ENCODE data around the gene EXT2. TPM values are rescaled to one million over a fixed set of nuclear protein-coding genes. Genes with fewer than 3 reads are reported as not detected.
A peak's percentile ranks its signal among the peaks of the same experiment; 100 is the strongest.

EXT2 gene
- total RNA-seq, 1 donor from 2014 or later: 79.2 TPM

DNA sequence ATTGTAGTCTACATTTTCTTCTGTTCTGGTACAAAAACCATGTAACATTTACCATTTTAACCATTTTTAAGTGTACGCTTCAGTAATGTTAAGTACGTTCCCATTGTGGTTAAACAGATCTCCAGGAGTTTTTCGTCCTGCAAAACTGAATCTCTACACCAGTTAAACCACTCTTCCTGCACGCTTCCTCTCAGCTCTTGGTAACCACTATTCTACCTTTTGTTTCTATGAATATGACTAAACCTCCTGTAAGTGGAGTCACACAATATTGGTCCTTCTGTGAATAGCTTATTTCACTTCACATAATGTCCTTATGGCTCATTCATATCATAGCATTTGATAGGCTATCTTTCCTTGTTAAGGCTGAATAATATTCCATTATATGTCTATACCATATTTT, 7.1 kb upstream of the EXT2 start:
- DNase-seq: no peak

DNA sequence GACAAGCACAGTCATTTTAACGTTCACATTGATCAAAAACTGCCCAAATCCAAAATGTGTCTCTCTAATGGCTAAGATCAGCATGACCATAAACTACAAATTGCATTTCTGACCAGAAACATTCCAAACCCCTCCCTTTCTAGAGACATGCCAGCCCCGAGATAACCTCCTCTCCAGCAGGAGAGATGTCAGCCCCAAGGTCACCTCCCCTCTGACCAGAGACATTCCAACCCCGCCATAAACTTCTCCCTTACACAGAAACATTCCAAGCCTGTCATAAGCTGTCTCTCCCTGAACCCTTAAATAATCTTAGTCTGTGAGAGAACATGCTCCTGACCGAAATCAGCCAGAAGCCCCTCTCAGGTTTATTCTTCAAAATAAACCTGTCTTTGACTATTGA, 6.6 kb upstream of the EXT2 start:
- DNase-seq: no peak

DNA sequence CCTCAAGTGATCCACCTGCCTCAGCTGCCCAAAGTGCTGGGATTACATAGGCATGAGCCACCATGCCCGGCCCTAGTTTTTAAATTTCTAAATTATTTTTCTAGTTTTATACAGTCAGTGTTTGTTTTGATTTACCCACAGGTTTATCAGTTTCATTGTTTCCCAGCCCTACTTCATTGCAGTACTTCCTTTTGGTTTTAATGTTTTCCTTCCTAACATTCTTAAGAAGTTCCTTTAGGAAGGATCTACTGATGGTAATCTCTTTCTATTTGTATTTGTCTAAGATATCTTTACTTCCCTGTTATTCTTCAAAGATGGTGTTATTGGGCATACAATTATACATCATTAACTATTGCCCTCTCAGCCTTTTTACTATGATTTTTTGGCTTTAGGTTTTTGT, 4.9 kb upstream of the EXT2 start:
- DNase-seq: no peak

DNA sequence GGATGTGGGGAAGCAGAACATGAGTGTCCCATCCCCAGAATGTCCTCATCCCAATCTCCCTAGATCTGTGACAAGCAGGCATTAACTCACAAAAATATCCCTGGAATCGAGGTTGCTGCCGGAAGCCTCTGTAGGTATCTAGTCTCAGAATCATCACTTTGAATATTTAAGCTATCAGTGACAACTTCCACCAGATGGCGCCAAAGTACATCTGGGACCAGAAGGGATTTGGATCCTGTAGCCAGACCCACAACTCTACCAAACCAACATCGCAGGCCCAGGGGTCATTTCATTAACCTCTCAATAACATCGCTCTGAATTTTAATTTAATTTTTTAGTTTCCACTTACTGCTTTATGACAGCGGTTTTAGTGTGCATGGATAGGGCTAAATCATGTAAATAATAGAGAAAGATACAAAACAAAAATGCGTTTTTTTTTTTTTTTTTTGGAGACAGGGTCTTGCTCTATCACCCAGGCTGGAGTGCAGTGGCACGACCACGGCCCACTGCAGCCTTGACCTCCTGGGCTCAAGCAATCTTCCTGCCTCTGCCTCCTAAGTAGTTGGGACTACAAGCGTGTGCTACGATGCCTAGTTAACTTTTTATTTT, 1.1 kb upstream of the EXT2 start:
- DNase-seq: peak; percentile 65

DNA sequence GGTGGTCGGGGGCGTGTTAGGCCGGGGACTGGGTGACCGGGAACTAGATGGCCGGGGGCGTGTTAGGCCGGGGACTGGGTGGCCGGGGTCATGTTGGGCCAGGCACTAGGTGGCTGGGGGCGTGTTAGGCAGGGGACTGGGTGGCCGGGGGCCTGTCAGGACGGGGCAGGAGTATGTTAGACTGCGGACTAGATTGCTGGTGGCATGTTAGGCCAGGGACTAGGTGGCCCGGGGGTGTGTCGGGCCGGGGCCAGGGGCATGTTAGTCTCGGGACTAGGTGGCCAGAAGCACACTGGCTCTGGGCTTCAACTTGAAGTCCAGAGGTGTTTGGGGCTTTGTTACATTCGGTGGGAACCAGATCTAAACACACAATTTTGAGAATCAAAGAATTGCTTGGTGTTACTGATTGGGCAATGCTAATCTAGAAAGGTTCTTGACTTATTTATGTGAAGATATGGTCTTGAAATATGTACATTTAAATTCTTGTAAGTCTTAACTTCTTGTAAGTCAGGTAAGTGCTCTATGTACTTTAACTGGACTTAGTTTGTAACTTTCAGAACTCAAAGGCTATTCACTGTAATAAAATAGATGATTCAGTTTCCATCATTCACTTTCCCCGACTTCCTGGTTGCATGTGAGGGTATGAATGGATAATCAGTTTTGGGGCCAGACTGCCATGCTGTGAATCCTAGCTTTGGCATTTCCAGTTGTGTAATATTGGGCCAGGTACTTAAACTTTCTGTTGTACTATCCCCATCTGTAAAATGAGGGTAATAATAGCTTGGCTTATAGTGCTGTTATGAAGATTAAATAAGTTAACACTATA, 1.1 kb downstream of the EXT2 start:
- DNase-seq: no peak

DNA sequence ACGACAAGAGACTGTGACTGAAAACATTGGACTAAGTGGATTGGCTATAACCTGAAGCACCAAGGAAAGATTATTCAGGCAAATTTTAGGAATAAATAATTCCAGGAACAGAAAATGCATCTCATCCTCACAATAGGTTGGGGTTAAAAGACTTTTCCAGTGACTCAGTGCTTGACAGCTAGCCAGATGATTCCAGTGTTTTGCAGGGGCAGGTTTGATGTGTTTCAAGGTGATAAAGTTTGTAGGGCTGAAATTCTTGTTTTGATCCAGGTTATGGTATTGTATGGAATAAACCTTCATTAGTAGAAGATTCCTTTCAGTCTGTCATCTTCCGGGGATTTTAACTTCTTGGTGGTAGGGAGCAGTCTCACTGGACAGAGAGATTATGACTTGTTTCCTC, 2.3 kb downstream of the EXT2 start:
- DNase-seq: no peak

DNA sequence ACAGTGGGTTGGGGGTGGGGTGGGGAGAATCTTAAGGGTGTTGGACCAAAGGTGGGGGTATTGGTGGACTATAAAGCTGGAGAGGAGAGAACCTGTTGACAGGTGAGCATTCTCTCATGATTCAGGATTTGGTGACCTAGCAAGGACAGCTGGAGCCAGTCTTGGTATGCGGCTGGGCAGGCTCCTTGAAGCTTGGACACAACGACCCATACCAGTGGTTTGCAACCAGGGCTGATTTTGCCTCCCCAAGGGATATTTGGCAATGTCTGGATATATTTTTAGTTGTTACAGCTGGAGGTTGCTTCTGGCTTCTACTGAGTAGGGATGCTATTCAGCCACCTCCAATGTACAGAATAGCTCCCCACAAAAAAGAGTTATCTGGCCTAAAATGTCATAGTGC, 5.6 kb downstream of the EXT2 start:
- no peak for DNase-seq

DNA sequence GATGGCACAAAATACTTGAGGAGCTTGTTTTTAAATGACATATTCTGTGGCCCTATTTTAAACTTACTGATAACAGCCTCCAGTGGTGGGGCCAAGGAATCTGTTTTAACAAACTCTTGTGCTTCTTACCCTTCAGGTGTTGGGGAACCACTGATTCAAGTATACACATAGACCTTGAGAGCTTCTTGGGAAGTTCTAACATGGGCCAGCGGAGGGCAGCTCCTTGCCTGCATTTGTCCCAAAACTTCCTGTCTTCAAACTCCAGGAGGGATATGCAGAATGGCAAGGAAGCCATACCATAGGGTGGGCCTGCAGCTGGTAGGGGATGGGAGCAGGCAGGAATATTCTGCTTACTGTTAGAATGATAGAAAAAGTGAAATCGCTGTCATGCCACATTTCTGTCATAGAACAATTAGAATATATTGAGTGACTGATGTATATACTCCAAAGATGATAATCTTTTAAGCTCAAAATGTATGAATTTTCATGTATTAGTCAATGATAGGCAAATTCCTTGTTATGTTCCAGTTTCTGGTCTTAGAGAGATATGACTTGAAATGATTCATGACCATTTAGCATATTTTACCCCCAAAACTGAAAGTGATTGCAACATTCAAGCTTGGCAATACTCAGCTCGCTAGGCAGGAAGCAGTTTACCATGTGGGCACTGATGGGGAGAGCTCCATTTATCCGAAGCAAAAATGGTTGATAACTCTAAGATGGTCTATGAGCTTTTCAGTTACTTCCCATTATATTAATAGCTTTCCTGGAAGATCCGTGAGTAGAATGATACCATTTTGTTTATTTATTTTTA, 9.2 kb downstream of the EXT2 start:
- no peak for DNase-seq

DNA sequence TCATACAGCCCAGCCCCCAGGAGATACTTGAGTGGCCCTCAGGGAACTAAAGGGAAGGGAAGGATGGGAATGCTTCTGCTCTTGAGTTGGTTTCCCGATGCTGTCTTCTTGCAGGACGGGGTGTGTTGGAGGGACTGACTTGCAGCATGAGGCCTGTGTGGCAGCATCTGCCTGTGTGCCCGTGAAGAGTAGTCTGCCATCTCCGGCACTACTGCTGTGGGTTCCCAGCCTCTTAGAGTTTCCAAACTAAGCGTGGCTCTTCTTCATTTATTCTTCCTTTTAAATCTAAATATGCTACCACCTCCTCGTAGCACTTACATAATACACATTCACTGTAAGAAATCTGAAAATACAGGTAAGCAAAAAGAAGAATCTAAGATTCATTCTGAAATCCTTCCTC, 12.8 kb downstream of the EXT2 start:
- no peak for DNase-seq

DNA sequence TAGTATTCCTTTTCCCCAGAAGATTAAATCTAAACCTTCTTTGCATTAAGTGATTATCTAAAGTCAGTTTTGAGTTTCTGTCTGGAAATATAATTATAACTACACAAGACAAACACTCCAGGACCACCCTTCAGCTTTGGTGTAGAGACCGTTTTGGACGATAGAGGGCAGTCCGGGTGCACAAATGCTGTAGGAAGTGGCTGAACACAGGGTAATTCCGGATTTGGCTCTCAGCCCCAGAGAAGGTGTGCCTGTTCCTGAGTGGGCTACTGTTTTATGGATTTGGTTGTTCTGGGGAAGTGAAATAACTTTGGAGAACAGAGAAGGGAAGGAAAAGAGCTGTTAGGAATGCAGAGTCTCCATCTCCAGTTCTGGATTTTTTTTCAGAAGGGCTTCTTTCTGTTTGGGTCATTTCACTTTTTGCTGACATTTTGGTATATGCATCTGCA, 14.8 kb downstream of the EXT2 start:
- no peak for DNase-seq

DNA sequence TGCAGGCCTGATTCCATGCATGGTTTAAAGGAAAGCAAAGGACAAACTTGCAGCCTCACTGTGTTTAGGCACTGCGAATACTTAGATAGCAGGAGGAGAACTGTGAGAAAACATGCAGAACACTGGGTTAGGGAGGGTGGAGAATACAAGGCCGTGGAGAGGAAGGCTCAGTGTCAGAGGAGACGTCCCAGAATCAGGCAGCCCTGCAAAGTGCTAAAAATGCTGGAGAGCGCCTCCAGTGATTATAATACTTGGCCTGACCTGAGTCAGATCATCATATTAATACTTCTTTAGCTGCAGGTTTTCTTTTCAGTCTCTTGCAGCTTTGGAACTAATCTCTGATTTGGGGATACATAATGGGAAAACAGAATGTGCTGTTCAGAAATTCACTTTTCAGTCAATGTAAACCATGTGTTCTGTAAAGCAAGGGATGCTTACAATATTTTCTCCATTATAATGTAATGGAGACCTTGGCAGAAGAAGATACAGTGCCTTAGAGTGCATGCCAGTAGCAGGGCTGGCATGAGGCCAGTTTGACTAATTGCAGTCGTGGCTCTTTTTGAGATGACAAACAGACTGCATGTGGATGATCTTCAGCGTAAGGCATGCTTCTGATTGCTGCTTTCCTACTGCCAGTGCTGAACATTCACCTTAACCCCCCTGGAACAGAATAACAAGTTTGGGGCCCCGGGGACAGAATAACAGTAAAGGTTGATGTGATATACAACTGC, 16.8 kb downstream of the EXT2 start:
- DNase-seq: no peak

DNA sequence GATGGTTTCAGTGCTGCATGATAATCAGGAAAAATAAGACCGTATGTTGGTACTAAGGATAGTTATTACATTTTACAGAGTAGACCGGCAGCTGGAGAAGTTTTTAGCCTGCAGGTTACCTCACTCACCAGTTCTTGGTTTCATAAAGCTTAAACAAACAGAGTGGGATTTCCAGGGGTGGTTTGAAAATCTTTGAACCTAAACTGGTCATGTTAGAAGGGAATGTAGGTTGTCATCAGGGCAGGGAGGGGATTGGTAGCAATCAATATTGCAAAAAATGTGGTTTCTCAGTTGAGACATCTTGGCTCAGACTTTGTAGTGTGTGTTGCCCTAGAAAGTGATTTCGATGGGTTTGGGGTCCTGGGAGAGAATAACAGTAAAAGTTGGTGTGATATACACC, 17.5 kb downstream of the EXT2 start:
- no peak for DNase-seq

DNA sequence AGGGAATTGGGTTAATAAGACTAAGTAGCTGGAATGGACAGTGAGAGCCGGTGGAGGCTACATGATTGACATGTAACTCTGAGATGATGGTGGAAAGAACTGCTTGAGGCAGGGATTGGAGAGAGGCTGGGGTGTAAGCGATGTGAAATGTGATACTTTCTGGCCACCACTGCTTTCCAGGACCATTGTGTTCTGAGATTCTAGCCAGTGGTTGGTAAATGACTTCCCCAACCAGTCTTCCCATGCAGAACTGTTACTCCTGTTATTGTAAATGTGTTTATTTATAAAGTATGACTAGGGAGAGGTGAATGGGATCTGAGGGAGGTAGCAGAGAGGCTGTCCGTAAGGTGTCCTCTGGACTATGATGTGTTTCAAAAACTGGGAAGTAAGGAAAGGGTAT, 18.1 kb downstream of the EXT2 start:
- DNase-seq: no peak

DNA sequence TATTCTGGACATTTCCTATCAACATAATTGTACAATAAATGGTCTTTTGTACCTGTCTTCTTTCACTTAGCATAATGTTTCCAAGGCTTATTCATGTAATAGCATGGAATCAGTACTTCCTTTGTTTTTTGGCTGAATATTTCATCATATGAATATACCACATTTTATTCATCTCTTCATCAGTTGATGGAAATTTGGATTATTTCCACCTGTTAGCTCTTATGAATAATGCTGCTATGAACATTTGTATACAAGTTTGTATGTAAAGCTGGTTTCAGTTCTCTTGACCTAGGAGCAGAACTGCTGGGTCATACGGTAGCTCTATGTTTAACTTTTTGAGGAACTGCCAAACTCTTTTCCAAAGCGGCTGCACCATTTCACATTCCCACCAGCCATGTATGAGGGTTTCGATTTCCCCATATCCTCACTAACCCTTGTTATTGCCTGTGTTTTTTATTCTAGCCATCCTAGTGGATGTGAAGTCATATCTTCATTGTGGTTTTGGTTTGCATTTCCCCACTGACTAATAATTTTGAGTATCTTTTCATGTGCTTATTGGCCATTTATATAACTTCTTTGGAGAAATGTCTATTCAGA, 20.9 kb downstream of the EXT2 start:
- DNase-seq: no peak

DNA sequence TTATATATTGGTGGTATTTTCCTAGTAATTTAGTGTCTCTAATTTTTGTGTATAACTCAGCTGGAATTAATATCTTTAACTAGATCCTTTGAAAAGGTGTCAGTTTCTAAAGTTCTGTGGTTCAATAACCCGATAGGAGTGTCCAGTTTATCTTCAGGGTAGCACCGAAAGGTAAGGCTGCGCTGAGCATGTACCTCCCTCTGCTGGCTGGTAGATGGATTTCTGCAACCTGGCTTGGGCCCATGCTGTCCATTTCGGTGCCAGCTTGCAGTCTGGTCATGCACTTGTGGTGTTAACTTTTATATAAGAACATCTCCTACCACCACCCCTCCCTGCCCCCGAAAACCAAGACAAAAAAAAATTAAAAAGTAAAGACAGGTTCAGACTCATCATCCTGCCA, 24.7 kb downstream of the EXT2 start:
- no peak for DNase-seq

DNA sequence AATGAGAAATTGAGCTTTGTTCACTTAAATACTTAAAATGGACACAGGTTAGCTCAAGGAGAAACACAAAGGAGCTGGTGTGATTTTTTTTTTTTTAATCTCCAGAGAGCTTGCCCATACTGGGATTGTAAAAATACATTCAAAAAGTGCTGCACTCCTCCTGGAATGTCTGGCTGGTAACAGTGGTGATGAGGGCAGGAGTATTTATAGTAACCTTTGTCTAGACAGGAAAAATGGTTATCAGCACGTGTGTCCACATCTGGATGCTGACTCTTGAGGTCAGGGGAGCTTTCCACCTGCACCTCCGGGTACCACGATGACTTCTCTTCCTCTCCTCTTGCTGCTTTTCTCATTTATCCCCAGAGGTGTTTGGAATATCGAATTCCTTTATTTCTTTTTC, 30.1 kb downstream of the EXT2 start:
- no peak for DNase-seq

DNA sequence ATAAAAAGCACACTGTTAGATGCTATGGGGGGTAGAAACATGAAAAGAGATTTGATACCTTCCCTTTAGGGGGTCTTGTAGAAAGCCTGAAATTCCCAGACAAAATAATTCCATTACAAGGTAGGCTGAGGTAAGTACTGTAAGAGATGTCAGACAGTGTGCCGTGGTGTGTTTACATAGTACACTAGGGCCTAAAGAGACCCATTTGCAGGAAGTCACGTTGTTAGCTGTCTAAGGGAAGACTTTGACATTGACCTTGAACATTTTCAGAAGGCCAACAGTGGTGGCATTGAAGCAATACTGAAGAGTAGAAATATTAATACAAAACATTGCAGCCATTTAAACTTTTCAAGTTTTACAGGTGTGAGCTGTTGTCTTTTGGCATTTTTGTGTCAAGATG, 30.8 kb downstream of the EXT2 start:
- no peak for DNase-seq

DNA sequence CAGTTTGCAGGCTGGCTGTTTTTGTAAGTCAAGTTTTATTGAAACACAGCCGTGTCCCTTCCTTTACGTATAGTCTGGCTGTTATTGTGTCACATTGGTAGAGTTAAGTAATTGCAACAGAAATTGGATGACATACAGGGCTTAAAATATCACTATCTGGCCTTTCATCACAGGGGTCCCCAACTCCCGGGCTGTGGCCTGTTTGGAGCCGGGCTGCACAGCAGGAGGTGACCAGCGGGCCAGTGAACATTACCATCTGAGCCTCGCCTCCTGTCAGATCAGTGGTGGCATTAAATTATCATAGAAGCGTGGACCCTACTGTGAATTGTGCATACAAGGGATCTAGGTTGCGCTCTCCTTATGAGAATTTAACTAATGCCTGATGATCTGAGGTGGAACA, 31.7 kb downstream of the EXT2 start:
- no peak for DNase-seq

DNA sequence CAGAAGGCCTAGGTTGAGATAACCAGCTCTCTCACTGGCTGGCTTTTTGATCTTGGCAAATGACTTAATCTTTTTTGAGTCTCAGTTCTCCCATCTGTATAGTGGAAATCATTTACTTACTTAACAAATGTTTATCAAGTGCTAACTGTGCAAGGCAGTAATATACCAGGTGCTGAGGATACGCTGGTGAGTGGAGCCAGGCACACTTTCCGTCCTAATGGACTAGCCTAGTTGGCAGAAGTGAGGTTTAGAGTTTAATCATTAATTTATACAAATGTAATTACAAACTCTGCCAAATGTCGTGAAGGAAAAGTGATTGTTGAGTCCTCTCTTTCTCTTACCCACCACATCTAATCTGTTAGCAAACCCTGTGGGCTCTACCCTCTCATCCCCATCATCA, 33.3 kb downstream of the EXT2 start:
- no peak for DNase-seq

DNA sequence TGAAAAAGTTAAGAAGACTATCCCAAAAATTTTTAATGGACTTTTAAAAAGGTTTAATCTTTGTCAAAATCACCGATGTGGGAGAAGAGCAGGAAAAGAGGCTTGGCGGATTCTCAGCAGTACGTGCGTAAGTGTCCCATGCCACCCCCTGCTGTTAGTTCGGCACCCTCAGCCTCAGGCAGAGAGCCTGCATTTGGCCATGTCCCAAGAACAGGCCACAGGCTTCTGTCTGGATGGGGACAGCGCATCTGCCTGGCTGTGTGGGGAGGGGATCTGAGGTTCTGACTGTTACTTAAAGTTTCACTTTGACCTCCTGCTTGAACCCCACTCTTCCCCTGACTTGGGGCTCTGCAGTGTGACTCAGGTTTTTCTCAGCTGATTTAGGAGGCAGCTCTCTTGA, 35.3 kb downstream of the EXT2 start:
- DNase-seq: no peak

DNA sequence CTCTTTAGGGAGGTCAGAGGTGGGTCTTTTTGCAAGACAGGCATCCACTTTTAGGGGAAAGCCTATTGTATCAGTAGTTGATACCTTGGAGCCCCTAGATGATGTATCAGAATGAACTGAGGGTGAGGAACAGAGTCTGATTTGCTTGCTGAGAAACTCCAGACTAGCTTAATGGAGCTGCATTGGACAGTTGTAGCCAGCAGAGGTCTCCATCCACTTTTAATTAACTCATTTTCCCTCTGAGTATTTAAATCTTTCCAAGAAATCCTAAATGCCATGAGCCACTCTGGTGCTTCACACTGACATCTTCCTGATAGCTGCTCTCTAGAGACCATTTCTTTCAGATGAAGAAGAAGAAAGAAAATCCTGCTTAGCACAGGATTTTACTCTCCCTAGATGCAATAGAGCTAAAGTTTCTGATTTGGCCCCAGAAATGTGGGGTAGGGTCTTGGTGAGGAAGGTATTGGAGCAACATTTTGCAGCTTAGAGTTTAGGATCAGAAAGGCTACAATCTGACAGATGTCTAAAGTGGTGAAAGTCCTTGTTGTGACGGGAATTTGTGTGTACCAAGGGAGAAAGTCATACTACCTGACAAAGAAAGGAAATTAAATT, 38.0 kb downstream of the EXT2 start:
- no peak for DNase-seq

DNA sequence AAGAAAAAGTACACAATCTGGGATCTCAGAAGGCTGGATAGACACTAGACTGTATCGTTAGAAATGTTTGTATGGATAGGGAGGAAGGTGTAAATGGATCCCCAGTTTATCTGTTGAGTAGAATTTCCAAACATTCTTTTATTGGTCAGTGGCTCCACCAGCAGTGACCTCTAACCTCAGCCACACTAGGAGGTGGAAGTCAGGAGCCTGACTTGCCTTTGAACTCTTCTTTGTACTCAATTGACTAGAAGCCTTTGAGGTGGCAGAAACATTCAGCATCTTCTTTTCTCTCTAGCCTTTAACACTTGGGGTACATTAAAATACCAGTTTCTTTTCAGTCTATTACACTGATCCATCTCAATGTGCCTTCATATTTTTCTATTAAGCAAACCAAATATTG, 39.1 kb downstream of the EXT2 start:
- no peak for DNase-seq
